GM19193 (cell line): ENCODE data around the gene ZSCAN1.

Source experiments
- POLR2A ChIP-seq: IDR thresholded peaks from 4 replicates; pipeline ENCODE4 v1.6.1; 2011; ENCODE audit not compliant: insufficient read depth, insufficient read length; ENCODE audit errors: extremely low read depth

The ZSCAN1 gene

GRCh38 chr19:58033741-58034476 lies at the start of gene ZSCAN1:
Gene ZSCAN1, plus strand, starts transcription at chr19:58034025. Its CDS starts 3,812 bp downstream, at chr19:58037837.
- no peak for TF ChIP-seq POLR2A

GRCh38 chr19:57992841-57993240 lies 41.0 kb upstream of the ZSCAN1 start:
- TF ChIP-seq POLR2A = no peak

- no peak for TF ChIP-seq POLR2A
Observed at GRCh38 chr19:58000677-58001076, 33.1 kb upstream of the ZSCAN1 start.

- no peak for TF ChIP-seq POLR2A
Observed at GRCh38 chr19:58001895-58002369, 31.9 kb upstream of the ZSCAN1 start.

GRCh38 chr19:58002384-58003173 lies 31.2 kb upstream of the ZSCAN1 start, which contains the start of gene ZNF606:
Gene ZNF606, minus strand, starts transcription at chr19:58002820. Its CDS starts 1,501 bp downstream, at chr19:58001319.
- TF ChIP-seq POLR2A = peak; percentile 84

- TF ChIP-seq POLR2A = no peak
Observed at GRCh38 chr19:58003174-58003828, 30.5 kb upstream of the ZSCAN1 start.

- no peak for TF ChIP-seq POLR2A
Observed at GRCh38 chr19:58007285-58007684, 26.5 kb upstream of the ZSCAN1 start.

- TF ChIP-seq POLR2A = no peak
Observed at GRCh38 chr19:58009301-58009665, 24.5 kb upstream of the ZSCAN1 start.

- TF ChIP-seq POLR2A = peak; percentile 32
Observed at GRCh38 chr19:58009666-58010301, 24.0 kb upstream of the ZSCAN1 start.

GRCh38 chr19:58010507-58010906 lies 23.3 kb upstream of the ZSCAN1 start:
- no peak for TF ChIP-seq POLR2A

- no peak for TF ChIP-seq POLR2A
Observed at GRCh38 chr19:58014141-58014540, 19.7 kb upstream of the ZSCAN1 start.

- no peak for TF ChIP-seq POLR2A
Observed at GRCh38 chr19:58020129-58020528, 13.7 kb upstream of the ZSCAN1 start.

- TF ChIP-seq POLR2A = no peak
Observed at GRCh38 chr19:58021541-58022282, 12.1 kb upstream of the ZSCAN1 start.

GRCh38 chr19:58022283-58022660 lies 11.6 kb upstream of the ZSCAN1 start:
- no peak for TF ChIP-seq POLR2A
